Adrenal gland (tissue), 12 donors: ENCODE measurements around the gene CYBC1. TPM values are rescaled to one million over a fixed set of nuclear protein-coding genes. Genes with fewer than 3 reads are reported as not detected.

Experiments
- DNase-seq, 7 donors: peaks; one replicate each; pipeline ENCODE4 v3.0.0-alpha.2; 2019 to 2020
- H3K27ac ChIP-seq, 5 donors: fragments of 200-600 bp; sonication (generic) in 4 of 5; 1 replicate in 3 of 5; 2 replicates in 2 of 5; pipeline versions ENCODE4 v1.5.1 to v1.8.0; 2016 to 2020; ENCODE audit warnings: mild to moderate bottlenecking in 1 of 5
- H3K27me3 ChIP-seq: fragments of 200-600 bp; 2 replicates; pipeline ENCODE4 v1.8.0; 2021
- H3K36me3 ChIP-seq, 2 donors: fragments of 200-600 bp; replicated peaks in 1 of 2; 1 replicate in 1 of 2; 2 replicates in 1 of 2; pipeline versions ENCODE4 v1.5.1 to v1.8.0; 2018 to 2022
- H3K4me1 ChIP-seq, 2 donors: fragments of 200-600 bp; replicated peaks in 1 of 2; 1 replicate in 1 of 2; 2 replicates in 1 of 2; pipeline versions ENCODE4 v1.5.1 to v1.8.0; 2018 to 2021
- H3K4me3 ChIP-seq, 4 donors: fragments of 200-600 bp; sonication (generic) in 3 of 4; one replicate each; pipeline ENCODE4 v1.5.1; 2016 to 2018
- H3K9me3 ChIP-seq, 3 donors: fragments of 200-600 bp; sonication (generic) in 1 of 3; replicated peaks in 1 of 3; 1 replicate in 2 of 3; 2 replicates in 1 of 3; pipeline versions ENCODE4 v1.5.1 to v1.8.0; 2016 to 2021
- POLR2A ChIP-seq, 2 donors: fragments of 450-650 bp; IDR thresholded peaks; one replicate each; pipeline ENCODE4 v1.6.1; 2017; ENCODE audit warnings: antibody characterized with exemption in 2 of 2, mild to moderate bottlenecking in 2 of 2, moderate library complexity in 1 of 2
- WGBS, 4 donors: extraction: QIAGEN DNeasy Blood & Tissue Kit in 2 of 4; methylation state at CpG; one replicate each; pipeline versions ENCODE4 v1.1.5 to v1.1.7; 2013 to 2017; 5-methylcytosine and 5-hydroxymethylcytosine counted together
- intact Hi-C, 2 donors: fragments of 100-400 bp; cut with DNase I; formaldehyde crosslinking; loops; one replicate each; pipeline versions ENCODE4 v1.14.1 to v1.15.0; 2022 to 2023
- polyA plus RNA-seq, 3 donors: library from polyadenylated mRNA; stranded (reverse); fragments of 200-250 nt in 2 of 3; fragments of 350-450 nt in 1 of 3; fragmentation: Illumina TruSeq in 1 of 3; extraction: RNeasy Lipid Tissue Mini Kit (QIAGEN cat#74804) in 1 of 3; gene quantifications; one replicate each; pipeline ENCODE4 v1.2.3, GENCODE V29; 2013 to 2014
- total RNA-seq, 9 donors: library from RNA; depleted of rRNA in 4 of 9; stranded (reverse); fragments of >200 nt in 4 of 9; fragments of 120-200 nt in 1 of 9; fragmentation: NEBNext Ultra II Directional in 1 of 9; extraction: Animal tissue kit (Norgen Biotek cat#: 25700) in 1 of 9; gene quantifications; one replicate each; pipeline versions ENCODE4 v1.1.0 to v1.2.4, GENCODE V29; 2013 to 2023
- TF ChIP-seq, protein P1 (sequence below), 6 experiments: fragments of 450-650 bp in 4 of 6; fragments of 200-600 bp in 2 of 6; sonication (generic) in 1 of 6; IDR thresholded peaks; 1 replicate in 5 of 6; 2 replicates in 1 of 6; pipeline versions ENCODE4 v1.5.1 to v1.8.0; 2016 to 2021; ENCODE audit warnings: antibody characterized with exemption in 6 of 6, mild to moderate bottlenecking in 2 of 6, moderate library complexity in 1 of 6
- donor health status: healthy with polysubstance abuse.
- donor health status: Bipolar disorder and iron deficiency.
- donor health status: DM: yes; HTN: yes; CAD: no.
- donor health status: DM: no; HTN: no; CAD: no.
- donor health status: DM: no; HTN: no; CAD: no.
- donor health status: DM: yes; HTN: yes; CAD: no.

The CYBC1 gene
- total and polyA plus RNA-seq, 12 donors, result 34.6 to 160 (median 69.9) TPM

- H3K4me3 ChIP-seq, result no peak overlapping the region
- peak in 1 of 7 donors; percentile 20 for DNase-seq
- H3K9me3 ChIP-seq, result no peaks in the 10 kb centered on the region
- intact Hi-C loops, result no loop called here
- H3K4me1 ChIP-seq, result peaks cover 0 to 19% of the 10 kb centered on the region in 2 donors
- TF ChIP-seq, protein P1, sequence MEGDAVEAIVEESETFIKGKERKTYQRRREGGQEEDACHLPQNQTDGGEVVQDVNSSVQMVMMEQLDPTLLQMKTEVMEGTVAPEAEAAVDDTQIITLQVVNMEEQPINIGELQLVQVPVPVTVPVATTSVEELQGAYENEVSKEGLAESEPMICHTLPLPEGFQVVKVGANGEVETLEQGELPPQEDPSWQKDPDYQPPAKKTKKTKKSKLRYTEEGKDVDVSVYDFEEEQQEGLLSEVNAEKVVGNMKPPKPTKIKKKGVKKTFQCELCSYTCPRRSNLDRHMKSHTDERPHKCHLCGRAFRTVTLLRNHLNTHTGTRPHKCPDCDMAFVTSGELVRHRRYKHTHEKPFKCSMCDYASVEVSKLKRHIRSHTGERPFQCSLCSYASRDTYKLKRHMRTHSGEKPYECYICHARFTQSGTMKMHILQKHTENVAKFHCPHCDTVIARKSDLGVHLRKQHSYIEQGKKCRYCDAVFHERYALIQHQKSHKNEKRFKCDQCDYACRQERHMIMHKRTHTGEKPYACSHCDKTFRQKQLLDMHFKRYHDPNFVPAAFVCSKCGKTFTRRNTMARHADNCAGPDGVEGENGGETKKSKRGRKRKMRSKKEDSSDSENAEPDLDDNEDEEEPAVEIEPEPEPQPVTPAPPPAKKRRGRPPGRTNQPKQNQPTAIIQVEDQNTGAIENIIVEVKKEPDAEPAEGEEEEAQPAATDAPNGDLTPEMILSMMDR (IDR thresholded peaks at IDR 0.05), result no peak
- no peak for TF ChIP-seq POLR2A (IDR thresholded peaks at IDR 0.05)
- no peak overlapping the region for H3K27ac ChIP-seq
- peaks cover 0 to 30% of the 10 kb centered on the region in 2 donors for H3K36me3 ChIP-seq
- 82 to 92% (median 91%) methylated on average over 11 to 25 of the region's 25 CpGs for WGBS, 4 donors
- H3K27me3 ChIP-seq, result no peaks in the 10 kb centered on the region
These were observed 40.1 kb upstream of the CYBC1 start for GRCh38 chr17:82490512-82491195.

DNA sequence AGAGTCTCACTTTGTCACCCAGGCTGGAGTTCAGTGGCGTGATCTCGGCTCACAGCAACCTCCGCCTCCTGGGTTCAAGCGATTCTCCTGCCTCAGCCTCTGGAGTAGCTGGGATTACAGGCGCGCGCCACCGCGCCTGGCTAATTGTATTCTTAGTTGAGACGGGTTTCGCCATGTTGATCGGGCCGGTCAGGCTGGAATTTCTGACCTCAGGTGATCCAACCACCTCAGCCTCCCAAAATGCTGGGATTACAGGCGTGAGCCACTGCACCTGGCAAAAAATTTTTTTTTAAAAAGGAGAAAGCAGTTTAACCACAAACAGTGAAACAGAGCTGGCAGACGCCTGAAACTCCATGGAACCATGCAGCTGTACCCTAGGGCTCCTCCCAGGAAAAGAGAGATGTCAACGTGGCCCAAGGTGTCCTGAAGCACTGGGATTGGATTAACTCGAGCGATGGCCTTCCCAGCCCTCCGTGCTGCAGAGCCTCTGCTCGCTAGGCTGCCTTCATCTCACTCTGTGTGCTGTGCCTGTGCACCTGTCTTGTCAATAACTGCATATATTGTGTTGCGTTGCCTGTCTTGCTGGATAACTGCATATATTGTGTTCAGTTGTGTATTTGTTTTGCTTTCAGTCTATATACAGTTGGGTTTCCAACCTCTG, 39.4 kb upstream of the CYBC1 start:
- Histone ChIP-seq H3K4me1 (peaks cover 0 to 19% of the 10 kb centered on the region in 2 donors), H3K27ac (no peak overlapping the region), H3K27me3 (no peaks in the 10 kb centered on the region), H3K4me3 (no peak overlapping the region), H3K36me3 (peaks cover 0 to 37% of the 10 kb centered on the region in 2 donors), H3K9me3 (no peaks in the 10 kb centered on the region)
- intact Hi-C loops, result no loop called here
- TF ChIP-seq, protein P1 (IDR thresholded peaks at IDR 0.05), result no peak
- no peak for TF ChIP-seq POLR2A (IDR thresholded peaks at IDR 0.05)
- no peak for DNase-seq
- 92 to 95% (median 94%) methylated on average over 21 of the region's 21 CpGs for WGBS, 4 donors

- Histone ChIP-seq H3K9me3 (no peaks in the 10 kb centered on the region), H3K4me3 (no peak overlapping the region), H3K4me1 (peaks cover 0 to 16% of the 10 kb centered on the region in 2 donors), H3K27me3 (no peaks in the 10 kb centered on the region), H3K27ac (no peak overlapping the region), H3K36me3 (peaks cover 0 to 45% of the 10 kb centered on the region in 2 donors)
- TF ChIP-seq, protein P1 (IDR thresholded peaks at IDR 0.05), result no peak
- TF ChIP-seq POLR2A (IDR thresholded peaks at IDR 0.05), result no peak
- DNase-seq, result peak in 1 of 7 donors; percentile 18
- intact Hi-C loops, result no loop called here
- WGBS, 4 donors, result 70 to 76% (median 74%) methylated on average over 7 to 8 of the region's 8 CpGs
These were observed 38.6 kb upstream of the CYBC1 start for GRCh38 chr17:82489117-82489516.

GRCh38 chr17:82487910-82488309, 37.4 kb upstream of the CYBC1 start:
- 93 to 95% (median 94%) methylated on average over 14 of the region's 14 CpGs for WGBS, 4 donors
- DNase-seq, result no peak
- Histone ChIP-seq H3K36me3 (peaks cover 0 to 58% of the 10 kb centered on the region in 2 donors), H3K27me3 (no peaks in the 10 kb centered on the region), H3K9me3 (no peaks in the 10 kb centered on the region), H3K27ac (no peak overlapping the region), H3K4me1 (peaks cover 0 to 6% of the 10 kb centered on the region in 2 donors), H3K4me3 (no peak overlapping the region)
- intact Hi-C loops, result no loop called here
- TF ChIP-seq POLR2A (IDR thresholded peaks at IDR 0.05), result no peak
- TF ChIP-seq, protein P1 (IDR thresholded peaks at IDR 0.05), result no peak
